Measurements from ENCODE around the gene CCDC51. TPM values are rescaled to one million over a fixed set of nuclear protein-coding genes. Genes with fewer than 3 reads are reported as not detected.

CCDC51 gene
- polyA plus RNA-seq, 1 of the 3 experiments (the other 2 are of a cell fraction), result 24.2 TPM

GRCh38 chr3:48460517-48460902 is 20.6 kb upstream of the CCDC51 start:
- H3K36me3 ChIP-seq (replicated peaks in 1 of 2; ENCODE audit: control insufficient read depth in 1 of 2, insufficient read depth in 2 of 2, low read length in 1 of 2), result peaks cover 45 to 46% of the 10 kb centered on the region in 2 experiments
- no peak for TF ChIP-seq EZH2phosphoT487 (IDR thresholded peaks at IDR 0.05; ENCODE audit: borderline replicate concordance, low read depth)
- TF ChIP-seq ELF1 (IDR thresholded peaks at IDR 0.05), result no peak
- DNase-seq, result no peak

GRCh38 chr3:48459773-48460516 is 20.0 kb upstream of the CCDC51 start:
- ChIA-PET POLR2A (interaction anchor here (1.8 kb wide), 1 partner anchor 9 kb away, joined by 3 read pairs; no protein-coding TSS in a partner anchor), CTCF (interaction anchor here (0.8 kb wide), 1 partner anchor 24 kb away, joined by 3 read pairs; no protein-coding TSS in a partner anchor)
- no peaks in the 10 kb centered on the region for H3K9me2 ChIP-seq
- H3K9ac ChIP-seq, result no peak overlapping the region
- H4K20me1 ChIP-seq (ENCODE audit: insufficient read depth), result no peaks in the 10 kb centered on the region
- no peaks in the 10 kb centered on the region for H3K9me3 ChIP-seq
- H3K79me2 ChIP-seq (ENCODE audit: insufficient read depth), result no peaks in the 10 kb centered on the region
- peaks cover 12% of the 10 kb centered on the region for H3F3A ChIP-seq (replicated peaks; ENCODE audit: insufficient read depth)
- no peak overlapping the region for H3K27ac ChIP-seq (ENCODE audit: low read depth in 2 of 2, low read length in 1 of 2)
- H3K27me3 ChIP-seq (ENCODE audit: insufficient read depth), result no peaks in the 10 kb centered on the region
- no peak for TF ChIP-seq EZH2phosphoT487 (IDR thresholded peaks at IDR 0.05; ENCODE audit: borderline replicate concordance, low read depth)
- no peak for TF ChIP-seq GABPA (IDR thresholded peaks at IDR 0.05; ENCODE audit: low read depth)
- TF ChIP-seq TCF12 (IDR thresholded peaks at IDR 0.05), result no peak
- no peak for TF ChIP-seq MAX (IDR thresholded peaks at IDR 0.05; ENCODE audit: low read depth)
- TF ChIP-seq RXRA (IDR thresholded peaks at IDR 0.05; ENCODE audit: borderline replicate concordance, low read depth), result no peak
- TF ChIP-seq ELF1 (IDR thresholded peaks at IDR 0.05), result no peak
- TF ChIP-seq IRF3 (IDR thresholded peaks at IDR 0.05; ENCODE audit: low read depth, low read length), result no peak
- no peak for TF ChIP-seq SIN3A (IDR thresholded peaks at IDR 0.05; ENCODE audit: borderline replicate concordance, low read depth, low read length)
- TF ChIP-seq FOXM1 (IDR thresholded peaks at IDR 0.05; ENCODE audit: low read depth), result no peak
- no peak for TF ChIP-seq MXI1 (IDR thresholded peaks at IDR 0.05; ENCODE audit: low read depth, low read length)
- TF ChIP-seq GATA2 (CRISPR knock-in tag; IDR thresholded peaks at IDR 0.05), result no peak
- no peak for TF ChIP-seq RFX5 (IDR thresholded peaks at IDR 0.05; ENCODE audit: low read length)
- TF ChIP-seq TAF1 (IDR thresholded peaks at IDR 0.05; ENCODE audit: borderline replicate concordance, low read depth, low read length), result no peak
- no peak for TF ChIP-seq ZBTB33 (IDR thresholded peaks at IDR 0.05; ENCODE audit: borderline replicate concordance, low read depth)
- TF ChIP-seq TEAD4 (IDR thresholded peaks at IDR 0.05; ENCODE audit: borderline replicate concordance, insufficient read depth), result no peak
- peaks cover 0 to 13% of the 10 kb centered on the region in 2 experiments; a peak in 1 of 4 replicates for H3K4me1 ChIP-seq (ENCODE audit: control insufficient read depth in 1 of 2, insufficient read depth in 2 of 2, low read depth in 1 of 2, low read length in 1 of 2)
- no peak overlapping the region for H2AFZ ChIP-seq (ENCODE audit: low read depth)
- no peak overlapping the region for H3K4me2 ChIP-seq
- no peak for DNase-seq
- 88% methylated on average over 7 of the region's 7 CpGs for WGBS (ENCODE audit: low lambda C conversion rate)
- H3K4me3 ChIP-seq (ENCODE audit: low read depth in 2 of 2, low read length in 1 of 2), result no peak overlapping the region
- peaks cover 48 to 49% of the 10 kb centered on the region in 2 experiments for H3K36me3 ChIP-seq (replicated peaks in 1 of 2; ENCODE audit: control insufficient read depth in 1 of 2, insufficient read depth in 2 of 2, low read length in 1 of 2)

More at GRCh38 chr3:48460517-48460902, 20.6 kb upstream of the CCDC51 start:
- ChIA-PET POLR2A (interaction anchor here (1.8 kb wide), 1 partner anchor 9 kb away, joined by 3 read pairs; no protein-coding TSS in a partner anchor), CTCF (no interaction called here)
- Histone ChIP-seq H3K9ac (no peak overlapping the region), H3K9me2 (no peaks in the 10 kb centered on the region), H3K4me1 (ENCODE audit: control insufficient read depth in 1 of 2, insufficient read depth in 2 of 2, low read depth in 1 of 2, low read length in 1 of 2) (peaks cover 3 to 18% of the 10 kb centered on the region in 2 experiments; a peak in 1 of 4 replicates), H3K9me3 (no peaks in the 10 kb centered on the region), H3K4me3 (ENCODE audit: low read depth in 2 of 2, low read length in 1 of 2) (no peak overlapping the region), H2AFZ (ENCODE audit: low read depth) (no peak overlapping the region), H3K27ac (ENCODE audit: low read depth in 2 of 2, low read length in 1 of 2) (no peak overlapping the region), H3K27me3 (ENCODE audit: insufficient read depth) (no peaks in the 10 kb centered on the region), H3K79me2 (ENCODE audit: insufficient read depth) (no peaks in the 10 kb centered on the region), H3K4me2 (no peak overlapping the region), H4K20me1 (ENCODE audit: insufficient read depth) (no peaks in the 10 kb centered on the region), H3F3A (replicated peaks; ENCODE audit: insufficient read depth) (peaks cover 16% of the 10 kb centered on the region)
- WGBS (ENCODE audit: low lambda C conversion rate), result 100% methylated on average over 1 of the region's 3 CpGs
